HL-60 (cell line): ENCODE data around the gene TICAM2.

Source experiments
- DNase-seq, 2 experiments: peaks; one replicate each; pipeline ENCODE4 v3.0.0-alpha.2; 2010 to 2020; ENCODE audit warnings: low read depth in 1 of 2, low spot score in 1 of 2
- H3K27ac ChIP-seq: fragments of 250-450 bp; sonication (Bioruptor Pico); replicated peaks from 2 replicates; pipeline ENCODE4 v1.5.1; 2020; ENCODE audit warnings: mild to moderate bottlenecking, moderate library complexity
- H3K27me3 ChIP-seq: fragments of 250-450 bp; sonication (Bioruptor Pico); 2 replicates; pipeline ENCODE4 v1.5.1; 2021; ENCODE audit warnings: mild to moderate bottlenecking, moderate library complexity; ENCODE audit not compliant: insufficient read depth, poor library complexity, severe bottlenecking
- H3K4me3 ChIP-seq: replicated peaks from 2 replicates; pipeline ENCODE4 v1.5.1; 2011; ENCODE audit warnings: mild to moderate bottlenecking, control low read depth, low read length; ENCODE audit not compliant: insufficient read depth
- CTCF ChIP-seq: IDR thresholded peaks from one replicate; pipeline ENCODE4 v1.5.1; 2011; ENCODE audit warnings: low read length, control low read depth, inconsistent platforms; ENCODE audit not compliant: insufficient read depth
- GABPA ChIP-seq: IDR thresholded peaks from 2 replicates; pipeline ENCODE4 v1.6.1; 2012; ENCODE audit warnings: low read depth
- POLR2AphosphoS5 ChIP-seq: IDR thresholded peaks from 2 replicates; pipeline ENCODE4 v1.6.1; 2012; ENCODE audit warnings: low read depth
- REST ChIP-seq: IDR thresholded peaks from 2 replicates; pipeline ENCODE4 v1.6.1; 2012; ENCODE audit warnings: low read depth; ENCODE audit not compliant: insufficient replicate concordance
- SPI1 ChIP-seq: IDR thresholded peaks from 2 replicates; pipeline ENCODE4 v1.6.1; 2012; ENCODE audit warnings: low read depth, mild to moderate bottlenecking, borderline replicate concordance

The TICAM2 gene

GRCh38 chr5:115599924-115600323 lies 2.4 kb downstream of the TICAM2 start:
- Histone ChIP-seq H3K27me3 (no peaks in the 10 kb centered on the region), H3K27ac (no peak overlapping the region), H3K4me3 (no peak overlapping the region)
- no peak for TF ChIP-seq GABPA
- TF ChIP-seq POLR2AphosphoS5, result no peak
- no peak for TF ChIP-seq CTCF
- TF ChIP-seq SPI1, result no peak
- TF ChIP-seq REST, result no peak
- no peak for DNase-seq

DNA sequence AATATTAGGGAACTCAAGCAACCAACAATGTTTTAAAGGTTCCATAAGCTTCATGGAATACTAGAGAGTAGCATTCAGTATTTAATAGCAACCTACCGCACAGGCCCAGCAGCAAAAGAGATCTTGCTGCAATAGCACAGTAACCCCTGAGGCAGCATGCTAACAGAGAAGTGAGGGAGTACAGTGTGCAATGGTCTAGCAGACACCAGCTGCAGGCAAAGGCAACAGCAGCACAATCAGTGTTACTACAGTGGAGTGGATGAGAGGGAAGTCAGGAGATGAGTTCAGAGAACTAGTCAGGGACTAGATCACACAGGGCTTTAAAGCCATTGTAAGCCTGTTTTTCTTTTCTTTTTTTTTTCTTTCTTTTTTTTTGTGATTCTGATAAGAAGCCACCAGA lies 2.8 kb downstream of the TICAM2 start:
- no peak overlapping the region for H3K4me3 ChIP-seq
- no peaks in the 10 kb centered on the region for H3K27me3 ChIP-seq
- no peak overlapping the region for H3K27ac ChIP-seq
- TF ChIP-seq REST (no peak), SPI1 (no peak), GABPA (no peak), POLR2AphosphoS5 (no peak), CTCF (no peak)
- DNase-seq, result peak in 1 of 2 experiments; percentile 32

DNA sequence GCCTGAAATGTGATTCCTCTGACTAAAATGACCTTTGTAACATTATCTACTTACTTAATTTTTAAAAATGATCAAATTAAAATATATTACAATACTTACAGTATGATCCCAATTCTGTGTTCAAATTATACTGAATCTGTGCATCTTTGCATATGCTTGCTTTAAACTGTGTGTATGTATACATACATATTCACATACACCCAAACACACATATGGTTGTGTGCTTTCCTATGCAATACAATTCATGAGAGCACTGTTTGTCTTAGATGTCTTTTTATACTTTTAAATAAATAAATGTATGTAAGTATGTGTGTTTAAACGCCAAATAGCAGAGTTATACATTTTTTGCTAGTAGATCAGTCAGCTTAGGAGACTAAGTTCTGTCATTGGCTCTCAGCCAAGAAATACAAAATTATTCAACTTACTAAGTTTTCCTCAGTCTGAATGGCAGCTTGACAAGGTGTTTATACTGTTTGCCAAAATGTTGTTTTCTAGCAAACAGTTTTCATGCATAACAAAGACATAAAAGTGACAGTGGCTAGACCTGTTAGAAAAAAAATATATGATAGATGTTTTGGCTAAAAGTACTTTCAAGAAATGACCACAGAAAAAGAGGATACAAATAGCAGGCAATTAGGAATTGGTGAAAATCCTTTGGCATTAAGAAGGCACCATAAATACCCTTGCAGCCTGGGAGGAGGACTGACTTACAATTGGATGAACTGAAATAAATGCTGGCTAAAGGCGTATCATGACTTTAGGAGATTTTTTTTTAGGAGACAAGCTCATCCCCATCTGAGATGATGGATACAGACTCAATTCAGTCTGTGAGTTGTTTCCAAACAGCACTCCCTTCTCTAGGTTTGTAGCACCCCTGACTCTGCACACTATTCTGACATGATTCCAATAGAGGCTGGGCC lies 7.9 kb downstream of the TICAM2 start:
- no peak for DNase-seq
- no peaks in the 10 kb centered on the region for H3K27me3 ChIP-seq
- no peak for TF ChIP-seq POLR2AphosphoS5
- TF ChIP-seq CTCF, result no peak
- no peak for TF ChIP-seq GABPA
- TF ChIP-seq REST, result no peak
- TF ChIP-seq SPI1, result no peak
- no peak overlapping the region for H3K27ac ChIP-seq
- H3K4me3 ChIP-seq, result no peak overlapping the region
